Endothelial cell of umbilical vein (primary cell): ENCODE measurements around the gene GPA33. TPM values are rescaled to one million over a fixed set of nuclear protein-coding genes. Genes with fewer than 3 reads are reported as not detected.

Experiments
- BruUV-seq: library from RNA; stranded (reverse); fragments of 400-500 nt; replicated peaks from 2 replicates; lab custom pipeline; 2021; lab: Mats Ljungman, UMichigan
- CTCF ChIA-PET: fragments of 300-600, 350-600 bp; sonication (Branson Sonifier 250); formaldehyde crosslinking; loops from one replicate; lab custom pipeline; 2021; ENCODE audit warnings: antibody characterized with exemption, inconsistent platforms; lab: Charles Lee
- POLR2A ChIA-PET: fragments of 300-600, 350-600 bp; sonication (Branson Sonifier 250); formaldehyde crosslinking; loops from one replicate; lab custom pipeline; 2021; ENCODE audit warnings: antibody characterized with exemption, inconsistent platforms; lab: Charles Lee
- DNase-seq: peaks from one replicate; pipeline ENCODE4 v3.0.0-alpha.2; 2011; ENCODE audit warnings: low read depth, low spot score
- FAIRE-seq: peaks from 2 replicates; lab custom pipeline; 2011; peaks lifted over from hg19 to GRCh38; lab: Jason Lieb, UNC
- H2AFZ ChIP-seq: 2 replicates; pipeline ENCODE4 v1.6.0; 2012; ENCODE audit warnings: low read depth, low read length, control low read depth, inconsistent platforms
- H3K27ac ChIP-seq: 2 replicates; pipeline ENCODE4 v1.5.1; 2011; ENCODE audit warnings: low read depth, mild to moderate bottlenecking, control low read depth, low read length, moderate library complexity; ENCODE audit not compliant: insufficient read depth
- H3K27me3 ChIP-seq, 2 experiments: 2 replicates each; pipeline versions ENCODE4 v1.6.0 to v1.6.1; 2011; ENCODE audit warnings: low read length in 2 of 2, mixed read lengths in 1 of 2; ENCODE audit not compliant: control insufficient read depth in 2 of 2, insufficient read depth in 2 of 2
- H3K36me3 ChIP-seq, 2 experiments: 2 replicates in 1 of 2; 3 replicates in 1 of 2; pipeline ENCODE4 v1.5.1; 2011; ENCODE audit warnings: low read length in 2 of 2, mild to moderate bottlenecking in 1 of 2, moderate library complexity in 1 of 2; ENCODE audit not compliant: control insufficient read depth in 2 of 2, insufficient read depth in 2 of 2; ENCODE audit errors: extremely low read depth in 1 of 2
- H3K4me1 ChIP-seq: 3 replicates; pipeline ENCODE4 v1.5.1; 2011; ENCODE audit warnings: mild to moderate bottlenecking, low read length; ENCODE audit not compliant: control insufficient read depth, insufficient read depth; ENCODE audit errors: extremely low read depth
- H3K4me2 ChIP-seq: 2 replicates; pipeline ENCODE4 v1.6.1; 2011; ENCODE audit warnings: low read length, control low read depth, mixed read lengths; ENCODE audit not compliant: insufficient read depth
- H3K4me3 ChIP-seq, 3 experiments: fragments of 200-600 bp in 1 of 3; sonication (generic), shearing (Covaris generic) in 1 of 3; replicated peaks in 1 of 3; 2 replicates each; pipeline ENCODE4 v1.5.1; 2011 to 2016; ENCODE audit warnings: control low read depth in 3 of 3, low read length in 3 of 3, mild to moderate bottlenecking in 2 of 3, inconsistent platforms in 1 of 3, low read depth in 1 of 3, moderate library complexity in 1 of 3; ENCODE audit not compliant: insufficient read depth in 1 of 3
- H3K79me2 ChIP-seq: 2 replicates; pipeline ENCODE4 v1.6.0; 2012; ENCODE audit warnings: low read length, inconsistent platforms; ENCODE audit not compliant: control insufficient read depth, insufficient read depth
- H3K9ac ChIP-seq: replicated peaks from 2 replicates; pipeline ENCODE3; 2011; ENCODE audit warnings: low read length, control low read depth; ENCODE audit not compliant: insufficient read depth; ENCODE audit errors: extremely low read depth
- H3K9me1 ChIP-seq: replicated peaks from 3 replicates; pipeline ENCODE4 v1.6.0; 2011; ENCODE audit warnings: mild to moderate bottlenecking, low read length; ENCODE audit not compliant: control insufficient read depth, insufficient read depth; ENCODE audit errors: extremely low read depth
- H3K9me3 ChIP-seq: replicated peaks from 2 replicates; pipeline ENCODE4 v1.5.1; 2012; ENCODE audit warnings: low read length, inconsistent platforms; ENCODE audit not compliant: control insufficient read depth, insufficient read depth
- H4K20me1 ChIP-seq: replicated peaks from 2 replicates; pipeline ENCODE3; 2011; ENCODE audit warnings: mild to moderate bottlenecking, low read length; ENCODE audit not compliant: control insufficient read depth, insufficient read depth; ENCODE audit errors: extremely low read depth
- CTCF ChIP-seq, 2 donors: IDR thresholded peaks; 1 replicate in 1 of 2; 2 replicates in 1 of 2; pipeline ENCODE4 v1.5.1; 2011; ENCODE audit warnings: low read length in 2 of 2, mild to moderate bottlenecking in 2 of 2, moderate library complexity in 2 of 2, control low read depth in 1 of 2, inconsistent platforms in 1 of 2, low read depth in 1 of 2; ENCODE audit not compliant: insufficient read depth in 1 of 2; ENCODE audit errors: extremely low read depth in 1 of 2
- EZH2 ChIP-seq: IDR thresholded peaks from 2 replicates; pipeline ENCODE4 v1.6.1; 2012; ENCODE audit warnings: borderline replicate concordance, low read depth, mild to moderate bottlenecking, moderate library complexity, low read length, inconsistent platforms; ENCODE audit not compliant: severe bottlenecking
- FOS ChIP-seq: IDR thresholded peaks from 2 replicates; pipeline ENCODE4 v1.6.1; 2011; ENCODE audit warnings: mild to moderate bottlenecking, low read length, moderate library complexity, borderline replicate concordance; ENCODE audit not compliant: insufficient read depth
- GATA2 ChIP-seq: IDR thresholded peaks from 2 replicates; pipeline ENCODE4 v1.7.0; 2011; ENCODE audit warnings: low read depth, mild to moderate bottlenecking, moderate library complexity, mixed read lengths, low read length; ENCODE audit not compliant: insufficient read length, insufficient read depth
- JUN ChIP-seq: IDR thresholded peaks from 2 replicates; pipeline ENCODE4 v1.6.1; 2011; ENCODE audit warnings: borderline replicate concordance, low read depth; ENCODE audit not compliant: insufficient read length, insufficient read depth
- MAX ChIP-seq: IDR thresholded peaks from 2 replicates; pipeline ENCODE4 v1.6.1; 2011; ENCODE audit not compliant: insufficient read depth, insufficient read length
- MYC ChIP-seq: IDR thresholded peaks from one replicate; pipeline ENCODE4 v1.6.1; 2011; ENCODE audit warnings: mild to moderate bottlenecking, low read depth, low read length
- POLR2A ChIP-seq: IDR thresholded peaks from 2 replicates; pipeline ENCODE4 v1.6.1; 2012; ENCODE audit warnings: low read depth, mild to moderate bottlenecking, control low read depth, low read length
- POLR2AphosphoS5 ChIP-seq: IDR thresholded peaks from 2 replicates; pipeline ENCODE4 v1.6.1; 2012; ENCODE audit warnings: low read depth, mild to moderate bottlenecking, control low read depth, low read length, moderate library complexity; ENCODE audit not compliant: insufficient read depth
- dilution Hi-C: fragments of 300-500 bp; cut with MboI; formaldehyde crosslinking; loops from one replicate; pipeline ENCODE4 v1.15.0; 2019; ENCODE audit warnings: low sequenced_read_pairs; ENCODE audit not compliant: extremely low pct_ligation_motif_present
- intact Hi-C: fragments of 100-400 bp; cut with micrococcal nuclease; formaldehyde crosslinking; loops from one replicate; pipeline ENCODE4 v1.10.0; 2022
- polyA plus RNA-seq, 4 experiments: library from polyadenylated mRNA; depleted of rRNA in 3 of 4; stranded (reverse) in 3 of 4; unstranded in 1 of 4; fragments of >200 nt; gene quantifications; 2 replicates each; pipeline versions ENCODE4 v1.2.1 to v1.2.3, GENCODE V29; 2011 to 2012; ENCODE audit warnings: missing spikeins in 1 of 4
- total RNA-seq: library from RNA; stranded (reverse); gene quantifications from 2 replicates; pipeline ENCODE4 v1.2.3, GENCODE V29; 2021

Gene GPA33
- total and polyA plus RNA-seq, 2 donors (not counting 3 experiments of a cell fraction or from before 2014, with no cell fraction given): not detected

DNA sequence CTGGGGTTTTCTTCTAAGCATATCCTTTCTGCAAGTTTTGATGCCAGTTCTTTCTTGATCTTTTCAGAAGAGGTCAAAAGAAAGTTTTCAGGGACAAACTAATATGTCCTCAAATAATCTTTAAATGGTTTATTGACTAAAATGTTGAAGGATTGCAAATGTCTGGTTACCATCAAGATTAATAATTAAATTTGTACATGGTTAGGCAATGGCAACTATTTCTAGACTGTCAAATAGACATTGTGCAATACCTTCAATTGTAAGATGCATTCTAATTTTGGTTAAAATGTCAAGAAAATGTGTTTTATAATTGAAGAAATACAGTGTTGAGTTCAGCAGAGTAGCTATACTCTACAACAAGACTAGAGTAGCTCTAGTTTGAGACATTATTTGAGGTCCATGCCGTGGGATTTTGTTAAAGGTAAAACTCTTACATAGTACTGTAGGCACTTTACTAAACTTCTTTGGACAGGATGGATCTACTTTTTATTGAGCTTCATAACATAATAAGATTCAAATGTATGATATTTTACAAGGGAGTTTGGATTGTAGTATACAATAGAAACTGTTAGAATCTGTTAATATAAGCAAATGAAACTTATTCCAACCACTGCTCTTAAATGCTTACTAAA lies 78.5 kb downstream of the GPA33 start:
- no peak overlapping the region for H3K4me2 ChIP-seq
- TF ChIP-seq MAX (no peak), POLR2A (no peak), MYC (no peak), POLR2AphosphoS5 (no peak), JUN (no peak), FOS (no peak), GATA2 (no peak), CTCF (IDR thresholded peaks at IDR 0.05; ENCODE audit: extremely low read depth in 1 of 2, insufficient read depth in 1 of 2, low read depth in 1 of 2, low read length in 2 of 2) (no peak), EZH2 (no peak)
- H3K4me1 ChIP-seq: no peaks in the 10 kb centered on the region
- dilution Hi-C loops (no loop called here), intact Hi-C loops (no loop called here)
- H3K9me1 ChIP-seq: no peaks in the 10 kb centered on the region
- H3K36me3 ChIP-seq: no peaks in the 10 kb centered on the region
- H3K27me3 ChIP-seq: no peaks in the 10 kb centered on the region
- H2AFZ ChIP-seq: no peak overlapping the region
- H3K27ac ChIP-seq: no peak overlapping the region
- no peak overlapping the region for H3K4me3 ChIP-seq
- FAIRE-seq (no peak), DNase-seq (no peak)
- no peak overlapping the region for H3K9ac ChIP-seq
- ChIA-PET CTCF (no interaction called here), POLR2A (no interaction called here)
- no peaks in the 10 kb centered on the region for H4K20me1 ChIP-seq
- H3K9me3 ChIP-seq: no peaks in the 10 kb centered on the region
- no TSS peak for BruUV-seq
- H3K79me2 ChIP-seq: no peaks in the 10 kb centered on the region
